Keratinocyte (primary cell): Measurements from ENCODE around the gene IDI1. TPM values are rescaled to one million over a fixed set of nuclear protein-coding genes. Genes with fewer than 3 reads are reported as not detected.

Experiments
- DNase-seq: peaks from one replicate; pipeline ENCODE4 v3.0.0-alpha.2; 2011; ENCODE audit warnings: low read depth, missing footprints, low spot score
- FAIRE-seq: peaks from 2 replicates; lab custom pipeline; 2011; peaks lifted over from hg19 to GRCh38; lab: Jason Lieb, UNC
- H2AFZ ChIP-seq: 2 replicates; pipeline ENCODE4 v1.6.0; 2012; ENCODE audit warnings: low read length, control low read depth, inconsistent platforms; ENCODE audit not compliant: control insufficient read depth
- H3K27ac ChIP-seq: 2 replicates; pipeline ENCODE4 v1.5.1; 2011; ENCODE audit warnings: low read length; ENCODE audit not compliant: control insufficient read depth, insufficient read depth
- H3K27me3 ChIP-seq: 3 replicates; pipeline ENCODE4 v1.6.0; 2011; ENCODE audit warnings: low read length; ENCODE audit not compliant: control insufficient read depth, insufficient read depth; ENCODE audit errors: extremely low read depth
- H3K36me3 ChIP-seq, 2 experiments: 2 replicates in 1 of 2; 3 replicates in 1 of 2; pipeline ENCODE4 v1.5.1; 2011; ENCODE audit warnings: low read length in 2 of 2, mild to moderate bottlenecking in 1 of 2; ENCODE audit not compliant: control insufficient read depth in 2 of 2, insufficient read depth in 2 of 2; ENCODE audit errors: extremely low read depth in 1 of 2
- H3K4me1 ChIP-seq: 3 replicates; pipeline ENCODE4 v1.5.1; 2011; ENCODE audit warnings: low read length; ENCODE audit not compliant: control insufficient read depth, insufficient read depth; ENCODE audit errors: extremely low read depth
- H3K4me2 ChIP-seq: 3 replicates; pipeline ENCODE4 v1.6.0; 2011; ENCODE audit warnings: low read depth, low read length; ENCODE audit not compliant: control insufficient read depth, insufficient read depth; ENCODE audit errors: extremely low read depth
- H3K4me3 ChIP-seq, 3 experiments: fragments of 200-600 bp in 1 of 3; sonication (generic) in 1 of 3; 2 replicates in 2 of 3; 3 replicates in 1 of 3; pipeline ENCODE4 v1.5.1; 2011 to 2016; ENCODE audit warnings: low read length in 3 of 3, mild to moderate bottlenecking in 3 of 3, control low read depth in 2 of 3, inconsistent platforms in 1 of 3, low read depth in 1 of 3, mixed read lengths in 1 of 3, mixed run types in 1 of 3, moderate library complexity in 1 of 3; ENCODE audit not compliant: control insufficient read depth in 2 of 3, insufficient read depth in 2 of 3; ENCODE audit errors: extremely low read depth in 1 of 3
- H3K79me2 ChIP-seq: 2 replicates; pipeline ENCODE4 v1.6.0; 2012; ENCODE audit warnings: low read length; ENCODE audit not compliant: control insufficient read depth, insufficient read depth
- H3K9ac ChIP-seq: 3 replicates; pipeline ENCODE4 v1.6.0; 2011; ENCODE audit warnings: low read length; ENCODE audit not compliant: control insufficient read depth, insufficient read depth; ENCODE audit errors: extremely low read depth
- H3K9me1 ChIP-seq: 3 replicates; pipeline ENCODE4 v1.6.0; 2011; ENCODE audit warnings: low read length; ENCODE audit not compliant: control insufficient read depth, insufficient read depth; ENCODE audit errors: extremely low read depth
- H3K9me3 ChIP-seq: 2 replicates; pipeline ENCODE4 v1.5.1; 2012; ENCODE audit warnings: low read depth, low read length; ENCODE audit not compliant: control insufficient read depth
- H4K20me1 ChIP-seq: 3 replicates; pipeline ENCODE4 v1.6.0; 2011; ENCODE audit warnings: low read length; ENCODE audit not compliant: control insufficient read depth, insufficient read depth; ENCODE audit errors: extremely low read depth
- CTCF ChIP-seq, 3 experiments: IDR thresholded peaks in 1 of 3; conservative IDR thresholded peaks in 1 of 3; optimal IDR thresholded peaks in 1 of 3; 2 replicates in 2 of 3; 3 replicates in 1 of 3; pipeline versions ENCODE3 to v1.5.1; 2011; ENCODE audit warnings: low read length in 3 of 3, mild to moderate bottlenecking in 3 of 3, moderate library complexity in 2 of 3, control low read depth in 1 of 3, inconsistent platforms in 1 of 3; ENCODE audit not compliant: insufficient read depth in 2 of 3; ENCODE audit errors: extremely low read depth in 1 of 3
- EZH2 ChIP-seq: IDR thresholded peaks from one replicate; pipeline ENCODE4 v1.6.1; 2012; ENCODE audit warnings: inconsistent platforms, mild to moderate bottlenecking, low read length, moderate library complexity
- dilution Hi-C: fragments of 300-500 bp; cut with MboI; formaldehyde crosslinking; loops from one replicate; pipeline ENCODE4 v1.7.0; 2020; ENCODE audit warnings: low sequenced_read_pairs; ENCODE audit not compliant: extremely low pct_ligation_motif_present
- polyA plus RNA-seq, 5 experiments: library from polyadenylated mRNA; depleted of rRNA in 3 of 5; stranded (reverse) in 3 of 5; stranded (forward) in 1 of 5; unstranded in 1 of 5; fragments of >200 nt; gene quantifications; 1 replicate in 1 of 5; 2 replicates in 3 of 5; 3 replicates in 1 of 5; pipeline versions ENCODE4 v1.2.1 to v1.2.3, GENCODE V29; 2011 to 2012; ENCODE audit warnings: missing spikeins in 2 of 5, low read depth in 1 of 5, low replicate concordance in 1 of 5

Gene IDI1
- polyA plus RNA-seq, 1 donor (not counting 4 experiments of a cell fraction or from before 2014, with no cell fraction given) = 298 TPM

- no peak for FAIRE-seq
These were observed 26.5 kb downstream of the IDI1 start for GRCh38 chr10:1022413-1022812.

GRCh38 chr10:1020958-1021357 lies 28.0 kb downstream of the IDI1 start:
- no peak overlapping the region for H3K4me3 ChIP-seq
- H3K36me3 ChIP-seq = peaks cover 17 to 28% of the 10 kb centered on the region in 2 experiments
- no peaks in the 10 kb centered on the region for H3K9me1 ChIP-seq
- no peak overlapping the region for H3K9ac ChIP-seq
- no peak for FAIRE-seq
- no peaks in the 10 kb centered on the region for H3K27me3 ChIP-seq
- H3K4me2 ChIP-seq = no peak overlapping the region
- no peaks in the 10 kb centered on the region for H4K20me1 ChIP-seq
- no peaks in the 10 kb centered on the region for H3K4me1 ChIP-seq
- no peaks in the 10 kb centered on the region for H3K9me3 ChIP-seq
- dilution Hi-C loops = no loop called here
- no peak overlapping the region for H3K27ac ChIP-seq
- DNase-seq = no peak
- no peaks in the 10 kb centered on the region for H3K79me2 ChIP-seq
- no peak for TF ChIP-seq EZH2
- TF ChIP-seq CTCF (optimal IDR thresholded peaks at IDR 0.05 in 1 of 3, IDR thresholded peaks at IDR 0.05 in 1 of 3, conservative IDR thresholded peaks at IDR 0.05 in 1 of 3; ENCODE audit: extremely low read depth in 1 of 3, insufficient read depth in 2 of 3, low read length in 3 of 3) = no peak
- H2AFZ ChIP-seq = no peak overlapping the region

More at GRCh38 chr10:1022413-1022812, 26.5 kb downstream of the IDI1 start:
- Histone ChIP-seq H3K9ac (no peak overlapping the region), H2AFZ (no peak overlapping the region), H3K27ac (no peak overlapping the region), H3K36me3 (peaks cover 9 to 15% of the 10 kb centered on the region in 2 experiments), H3K4me2 (no peak overlapping the region), H3K79me2 (no peaks in the 10 kb centered on the region), H3K9me1 (no peaks in the 10 kb centered on the region), H3K27me3 (no peaks in the 10 kb centered on the region), H4K20me1 (no peaks in the 10 kb centered on the region), H3K4me3 (no peak overlapping the region), H3K9me3 (no peaks in the 10 kb centered on the region), H3K4me1 (no peaks in the 10 kb centered on the region)
- TF ChIP-seq EZH2 (no peak), CTCF (optimal IDR thresholded peaks at IDR 0.05 in 1 of 3, IDR thresholded peaks at IDR 0.05 in 1 of 3, conservative IDR thresholded peaks at IDR 0.05 in 1 of 3; ENCODE audit: extremely low read depth in 1 of 3, insufficient read depth in 2 of 3, low read length in 3 of 3) (no peak)
- dilution Hi-C loops = no loop called here
- DNase-seq = no peak
